VCaP (cell line): Measurements from ENCODE around the gene DPM1.

Experiments
- H3K27ac ChIP-seq: fragments of 450-650 bp; 2 replicates; pipeline ENCODE4 v1.5.1; 2017
- TF ChIP-seq, protein P1 (sequence below): fragments of 450-650 bp; conservative IDR thresholded peaks from 2 replicates; pipeline ENCODE4 v1.5.1; 2017; ENCODE audit warnings: mild to moderate bottlenecking, moderate library complexity

The DPM1 gene

DNA sequence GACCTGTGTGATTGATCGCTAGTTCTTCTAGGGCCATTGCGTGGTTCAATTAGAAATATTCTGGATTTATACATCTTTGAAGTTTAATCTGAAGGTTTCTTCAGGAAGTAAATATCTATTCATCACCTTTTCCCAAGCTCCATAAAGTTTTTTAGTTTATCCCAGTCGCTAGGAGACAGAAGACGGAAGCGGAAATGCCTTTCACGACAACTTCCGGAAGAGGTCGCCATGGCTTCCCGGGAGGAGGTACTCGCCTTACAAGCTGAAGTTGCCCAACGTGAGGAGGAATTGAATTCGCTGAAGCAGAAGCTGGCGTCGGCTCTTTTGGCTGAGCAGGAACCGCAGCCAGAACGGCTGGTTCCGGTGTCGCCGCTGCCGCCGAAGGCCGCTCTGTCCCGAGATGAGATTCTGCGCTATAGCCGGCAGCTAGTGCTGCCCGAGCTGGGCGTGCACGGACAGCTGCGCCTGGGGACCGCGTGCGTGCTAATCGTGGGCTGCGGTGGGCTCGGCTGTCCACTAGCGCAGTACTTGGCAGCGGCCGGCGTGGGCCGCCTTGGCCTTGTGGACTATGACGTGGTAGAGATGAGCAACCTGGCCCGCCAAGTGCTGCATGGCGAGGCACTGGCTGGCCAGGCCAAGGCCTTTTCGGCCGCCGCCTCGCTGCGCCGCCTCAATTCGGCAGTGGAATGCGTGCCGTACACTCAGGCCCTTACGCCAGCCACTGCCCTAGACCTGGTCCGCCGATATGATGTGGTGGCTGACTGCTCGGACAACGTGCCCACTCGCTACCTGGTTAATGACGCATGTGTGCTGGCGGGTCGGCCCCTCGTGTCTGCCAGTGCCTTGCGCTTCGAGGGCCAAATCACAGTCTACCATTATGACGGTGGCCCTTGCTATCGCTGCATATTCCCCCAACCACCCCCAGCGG, 547 bp upstream of the DPM1 start, which contains the start of gene MOCS3:
TSS of gene MOCS3 (plus strand) at position 204 of the 928 bp plus-strand sequence. CDS start at position 229, 25 bp downstream.
- TF ChIP-seq, protein P1, sequence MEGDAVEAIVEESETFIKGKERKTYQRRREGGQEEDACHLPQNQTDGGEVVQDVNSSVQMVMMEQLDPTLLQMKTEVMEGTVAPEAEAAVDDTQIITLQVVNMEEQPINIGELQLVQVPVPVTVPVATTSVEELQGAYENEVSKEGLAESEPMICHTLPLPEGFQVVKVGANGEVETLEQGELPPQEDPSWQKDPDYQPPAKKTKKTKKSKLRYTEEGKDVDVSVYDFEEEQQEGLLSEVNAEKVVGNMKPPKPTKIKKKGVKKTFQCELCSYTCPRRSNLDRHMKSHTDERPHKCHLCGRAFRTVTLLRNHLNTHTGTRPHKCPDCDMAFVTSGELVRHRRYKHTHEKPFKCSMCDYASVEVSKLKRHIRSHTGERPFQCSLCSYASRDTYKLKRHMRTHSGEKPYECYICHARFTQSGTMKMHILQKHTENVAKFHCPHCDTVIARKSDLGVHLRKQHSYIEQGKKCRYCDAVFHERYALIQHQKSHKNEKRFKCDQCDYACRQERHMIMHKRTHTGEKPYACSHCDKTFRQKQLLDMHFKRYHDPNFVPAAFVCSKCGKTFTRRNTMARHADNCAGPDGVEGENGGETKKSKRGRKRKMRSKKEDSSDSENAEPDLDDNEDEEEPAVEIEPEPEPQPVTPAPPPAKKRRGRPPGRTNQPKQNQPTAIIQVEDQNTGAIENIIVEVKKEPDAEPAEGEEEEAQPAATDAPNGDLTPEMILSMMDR = no peak
- peak within 1 kb of the TSS; percentile 95 for H3K27ac ChIP-seq

GRCh38 chr20:50957276-50957675, 1.1 kb downstream of the DPM1 start:
- TF ChIP-seq, protein P1 = no peak
- H3K27ac ChIP-seq = peak overlapping the region; percentile 95

DNA sequence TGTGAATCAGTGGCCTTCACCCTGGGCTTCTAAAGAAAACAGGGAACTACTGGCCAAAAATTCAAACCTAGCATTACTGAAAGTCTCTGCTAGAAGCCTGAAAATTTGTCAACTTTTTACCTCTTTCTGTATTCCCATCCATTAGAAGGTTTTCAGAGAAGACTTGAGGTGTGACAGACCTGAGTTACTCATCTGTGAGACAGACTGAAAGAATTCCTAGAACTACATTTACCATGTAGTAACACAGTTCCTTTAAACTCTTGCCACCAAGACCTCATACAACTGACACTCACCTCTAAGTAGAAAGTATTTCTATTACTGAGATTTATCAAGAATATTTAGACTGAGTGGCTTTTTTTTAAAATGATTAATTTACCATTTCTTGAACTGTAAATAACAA, 4.5 kb downstream of the DPM1 start:
- TF ChIP-seq, protein P1 = no peak
- H3K27ac ChIP-seq = no peak overlapping the region

GRCh38 chr20:50953196-50953595, 5.1 kb downstream of the DPM1 start:
- no peak overlapping the region for H3K27ac ChIP-seq
- TF ChIP-seq, protein P1 = no peak

DNA sequence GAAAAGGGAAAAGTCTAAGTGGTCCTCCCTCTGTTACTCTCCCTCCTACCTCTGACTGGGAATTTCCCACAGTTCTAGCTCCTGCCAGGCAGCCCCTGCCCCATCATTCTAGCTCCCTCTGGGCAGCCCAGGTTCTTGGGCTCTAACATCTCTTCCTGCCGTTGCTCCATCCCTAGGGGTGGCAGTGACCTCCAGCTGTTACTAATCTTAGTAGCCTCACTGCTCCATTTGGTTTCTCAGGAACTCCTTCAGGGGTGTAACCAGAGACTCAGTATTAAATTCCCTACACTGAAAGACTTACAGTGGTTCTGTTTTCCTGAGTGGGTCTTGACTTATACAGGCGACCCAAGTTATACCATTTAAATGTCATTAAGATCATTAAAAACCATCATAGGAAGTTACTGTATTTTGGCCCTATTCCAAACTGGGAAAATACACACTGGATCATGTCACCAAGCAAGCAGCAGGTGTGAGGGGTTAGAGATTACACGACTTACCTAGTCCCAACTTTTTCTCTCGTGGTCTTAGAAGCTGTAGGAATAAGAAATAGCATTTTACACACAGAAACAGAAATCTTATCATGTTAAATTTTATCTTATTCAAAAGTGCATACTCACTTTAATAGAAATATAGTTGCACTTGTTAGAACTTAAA, 10.1 kb downstream of the DPM1 start:
- TF ChIP-seq, protein P1 = no peak
- no peak overlapping the region for H3K27ac ChIP-seq

DNA sequence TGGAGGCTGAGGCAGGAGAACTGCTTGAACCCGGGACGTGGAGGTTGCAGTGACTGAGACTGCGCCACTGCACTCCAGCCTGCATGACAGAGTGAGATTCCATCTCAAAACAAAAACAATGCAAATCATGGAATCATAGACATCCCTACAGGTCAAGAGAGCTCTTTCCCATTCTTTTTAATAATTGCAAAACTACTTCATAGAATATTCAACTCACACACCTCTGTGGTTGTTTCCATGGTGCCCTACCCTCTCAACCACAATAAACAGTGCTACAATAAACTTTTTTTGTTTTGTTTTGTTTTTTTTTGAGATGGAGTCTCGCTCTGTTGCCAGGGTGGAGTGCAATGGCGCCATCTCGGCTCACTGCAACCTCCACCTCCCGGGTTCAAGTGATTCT, 15.3 kb downstream of the DPM1 start:
- TF ChIP-seq, protein P1 = no peak
- no peak overlapping the region for H3K27ac ChIP-seq

DNA sequence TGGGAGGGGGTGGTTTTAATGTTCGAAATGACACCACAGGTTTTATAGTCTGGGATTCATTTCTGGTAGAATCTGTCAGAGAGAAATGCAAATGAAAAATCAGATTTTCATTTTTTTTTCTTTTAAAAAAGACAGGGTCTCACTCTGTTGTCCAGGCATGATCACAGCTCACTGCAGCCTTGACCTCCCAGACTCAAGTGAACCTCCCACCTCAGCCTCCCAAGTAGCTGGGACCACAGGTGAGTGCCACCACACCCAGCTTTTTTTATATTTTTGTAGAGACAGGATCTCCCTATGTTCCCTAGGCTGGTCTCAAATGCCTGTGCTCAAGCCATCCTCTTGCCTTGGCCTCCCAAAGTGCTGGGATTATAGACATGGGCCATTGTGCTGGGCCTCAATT, 24.7 kb downstream of the DPM1 start:
- TF ChIP-seq, protein P1 = no peak
- no peak overlapping the region; the same call in 1 of the 2 replicates for H3K27ac ChIP-seq
